HepG2 (cell line): ENCODE measurements around the gene AKIRIN1. TPM values are rescaled to one million over a fixed set of nuclear protein-coding genes. Genes with fewer than 3 reads are reported as not detected.
A peak's percentile ranks its signal among the peaks of the same experiment; 100 is the strongest.

Experiments
- ATRX ChIP-seq: sonication (generic); formaldehyde crosslinking; IDR thresholded peaks from 2 replicates; pipeline ENCODE4 v1.4.0; 2020; ENCODE audit warnings: missing genetic modification reagents, borderline replicate concordance
- FLYWCH1 ChIP-seq: sonication (generic); formaldehyde crosslinking; IDR thresholded peaks from 2 replicates; pipeline ENCODE4 v1.8.1; 2023; ENCODE audit warnings: mild to moderate bottlenecking, missing genetic modification reagents
- FOXC1 ChIP-seq: sonication (generic); formaldehyde crosslinking; IDR thresholded peaks from 2 replicates; pipeline ENCODE4 v1.8.0; 2022; ENCODE audit warnings: mild to moderate bottlenecking, missing genetic modification reagents, borderline replicate concordance
- GZF1 ChIP-seq: sonication (generic); formaldehyde crosslinking; IDR thresholded peaks from 2 replicates; pipeline ENCODE4 v1.5.1; 2020; ENCODE audit warnings: mild to moderate bottlenecking, missing genetic modification reagents
- HNF4G ChIP-seq, 2 experiments: sonication (generic) in 1 of 2; formaldehyde crosslinking in 1 of 2; IDR thresholded peaks; 2 replicates each; pipeline versions ENCODE4 v1.4.0 to v1.6.1; 2011 to 2020; ENCODE audit warnings: borderline replicate concordance in 2 of 2, low read depth in 2 of 2, mild to moderate bottlenecking in 2 of 2, low read length in 1 of 2, missing genetic modification reagents in 1 of 2, moderate library complexity in 1 of 2
- HNRNPL ChIP-seq: fragments of 200-400 bp; formaldehyde crosslinking; IDR thresholded peaks from 2 replicates; pipeline ENCODE4 v1.6.1; 2017; ENCODE audit warnings: mild to moderate bottlenecking, low read depth, low read length
- HOXA7 ChIP-seq: sonication (generic); formaldehyde crosslinking; IDR thresholded peaks from 2 replicates; pipeline ENCODE4 v1.8.1; 2022; ENCODE audit warnings: mild to moderate bottlenecking, missing genetic modification reagents, moderate library complexity
- ISL2 ChIP-seq: sonication (generic); formaldehyde crosslinking; IDR thresholded peaks from 2 replicates; pipeline ENCODE4 v1.5.0; 2020; ENCODE audit warnings: missing genetic modification reagents
- KLF12 ChIP-seq: sonication (generic); formaldehyde crosslinking; IDR thresholded peaks from 2 replicates; pipeline ENCODE4 v1.4.0; 2020; ENCODE audit warnings: missing genetic modification reagents, borderline replicate concordance
- MAFF ChIP-seq: IDR thresholded peaks from 2 replicates; pipeline ENCODE4 v1.6.1; 2011; ENCODE audit warnings: low read depth, low read length, improper control_type of control experiment
- TBL1XR1 ChIP-seq: fragments of 150-350 bp; IDR thresholded peaks from 2 replicates; pipeline ENCODE4 v1.6.1; 2014; ENCODE audit warnings: borderline replicate concordance, low read length; ENCODE audit not compliant: partially characterized antibody
- TEF ChIP-seq: sonication (generic); formaldehyde crosslinking; IDR thresholded peaks from 2 replicates; pipeline ENCODE4 v1.5.0; 2020; ENCODE audit warnings: missing genetic modification reagents
- XBP1 ChIP-seq: sonication (generic); formaldehyde crosslinking; IDR thresholded peaks from 2 replicates; pipeline ENCODE4 v1.5.0; 2020; ENCODE audit warnings: missing genetic modification reagents
- ZFP36 ChIP-seq: fragments of 150-350 bp; IDR thresholded peaks from 2 replicates; pipeline ENCODE4 v1.6.1; 2018; ENCODE audit warnings: borderline replicate concordance, low read length, low read depth; ENCODE audit not compliant: partially characterized antibody
- ZNF274 ChIP-seq: sonication (generic); formaldehyde crosslinking; IDR thresholded peaks from 2 replicates; pipeline ENCODE4 v1.5.1; 2020; ENCODE audit warnings: mild to moderate bottlenecking, missing genetic modification reagents
- ZNF446 ChIP-seq: sonication (generic); formaldehyde crosslinking; IDR thresholded peaks from 2 replicates; pipeline ENCODE4 v1.5.0; 2020; ENCODE audit warnings: mild to moderate bottlenecking, missing genetic modification reagents
- ZNF557 ChIP-seq: sonication (generic); formaldehyde crosslinking; IDR thresholded peaks from 2 replicates; pipeline ENCODE4 v1.4.0; 2020; ENCODE audit warnings: missing genetic modification reagents
- ZNF569 ChIP-seq: sonication (generic); formaldehyde crosslinking; IDR thresholded peaks from 2 replicates; pipeline ENCODE4 v1.5.0; 2020; ENCODE audit warnings: mild to moderate bottlenecking, missing genetic modification reagents, moderate library complexity, borderline replicate concordance
- ZNF7 ChIP-seq: IDR thresholded peaks from 2 replicates; pipeline ENCODE4 v1.6.1; 2016; ENCODE audit warnings: missing biosample characterization, missing genetic modification reagents
- ZNF713 ChIP-seq: sonication (generic); formaldehyde crosslinking; IDR thresholded peaks from 2 replicates; pipeline ENCODE4 v1.4.0; 2020; ENCODE audit warnings: mild to moderate bottlenecking, missing genetic modification reagents
- polyA plus RNA-seq, 8 experiments: library from polyadenylated mRNA; depleted of rRNA in 3 of 8; stranded (reverse) in 7 of 8; unstranded in 1 of 8; fragments of >200 nt; fragmentation: Illumina TruSeq in 4 of 8; extraction: Trizol in 4 of 8; gene quantifications; 2 replicates each; pipeline versions ENCODE4 v1.2.1 to v1.2.3, GENCODE V29; 2011 to 2016; ENCODE audit warnings: low read depth in 4 of 8, missing spikeins in 1 of 8, mixed read lengths in 1 of 8; ENCODE audit not compliant: insufficient read depth in 1 of 8
- total RNA-seq, 5 experiments: library from RNA; depleted of rRNA; stranded (reverse); fragments of >200 nt; fragmentation: Illumina TruSeq; extraction: Trizol; gene quantifications; 2 replicates each; pipeline ENCODE4 v1.2.3, GENCODE V29; 2016; ENCODE audit warnings: low read depth in 1 of 5
- TF ChIP-seq, protein P1 (sequence below): sonication (generic); formaldehyde crosslinking; IDR thresholded peaks from 2 replicates; pipeline ENCODE4 v1.9.0; 2021; ENCODE audit warnings: missing genetic modification reagents, mild to moderate bottlenecking, borderline replicate concordance
- TF ChIP-seq, protein P2 (sequence below): sonication (generic); formaldehyde crosslinking; IDR thresholded peaks from 2 replicates; pipeline ENCODE4 v1.4.0; 2020; ENCODE audit warnings: missing genetic modification reagents, borderline replicate concordance

The AKIRIN1 gene
- total and polyA plus RNA-seq, 2 of the 13 experiments (the other 11 are each of a cell fraction or from before 2014, with no cell fraction given), result 123 to 157 TPM

- no peak for TF ChIP-seq FOXC1
- no peak for TF ChIP-seq ZNF7 (CRISPR knock-in tag)
- TF ChIP-seq HNF4G (IDR thresholded peaks at IDR 0.05; ENCODE audit: borderline replicate concordance, low read depth, low read length), result no peak
- TF ChIP-seq HNF4G (CRISPR knock-in tag; IDR thresholded peaks at IDR 0.05; ENCODE audit: borderline replicate concordance, low read depth), result no peak
- no peak for TF ChIP-seq XBP1 (CRISPR knock-in tag)
- no peak for TF ChIP-seq MAFF
- TF ChIP-seq ISL2, result 0 out of 2 replicates have a peak, but pooled peaks have one; percentile 31
- no peak for TF ChIP-seq ATRX (CRISPR knock-in tag)
- no peak for TF ChIP-seq ZNF446
- TF ChIP-seq TEF (CRISPR knock-in tag), result no peak
- peak; percentile 48; the same call in 1 of the 2 replicates for TF ChIP-seq HNRNPL
- TF ChIP-seq, protein P1, sequence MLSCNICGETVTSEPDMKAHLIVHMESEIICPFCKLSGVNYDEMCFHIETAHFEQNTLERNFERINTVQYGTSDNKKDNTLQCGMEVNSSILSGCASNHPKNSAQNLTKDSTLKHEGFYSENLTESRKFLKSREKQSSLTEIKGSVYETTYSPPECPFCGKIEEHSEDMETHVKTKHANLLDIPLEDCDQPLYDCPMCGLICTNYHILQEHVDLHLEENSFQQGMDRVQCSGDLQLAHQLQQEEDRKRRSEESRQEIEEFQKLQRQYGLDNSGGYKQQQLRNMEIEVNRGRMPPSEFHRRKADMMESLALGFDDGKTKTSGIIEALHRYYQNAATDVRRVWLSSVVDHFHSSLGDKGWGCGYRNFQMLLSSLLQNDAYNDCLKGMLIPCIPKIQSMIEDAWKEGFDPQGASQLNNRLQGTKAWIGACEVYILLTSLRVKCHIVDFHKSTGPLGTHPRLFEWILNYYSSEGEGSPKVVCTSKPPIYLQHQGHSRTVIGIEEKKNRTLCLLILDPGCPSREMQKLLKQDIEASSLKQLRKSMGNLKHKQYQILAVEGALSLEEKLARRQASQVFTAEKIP, result no peak
- no peak for TF ChIP-seq ZNF569 (CRISPR knock-in tag)
- no peak for TF ChIP-seq HOXA7 (CRISPR knock-in tag)
- no peak for TF ChIP-seq ZFP36
- no peak for TF ChIP-seq FLYWCH1 (CRISPR knock-in tag)
- TF ChIP-seq ZNF713 (CRISPR knock-in tag), result no peak
- TF ChIP-seq, protein P2, sequence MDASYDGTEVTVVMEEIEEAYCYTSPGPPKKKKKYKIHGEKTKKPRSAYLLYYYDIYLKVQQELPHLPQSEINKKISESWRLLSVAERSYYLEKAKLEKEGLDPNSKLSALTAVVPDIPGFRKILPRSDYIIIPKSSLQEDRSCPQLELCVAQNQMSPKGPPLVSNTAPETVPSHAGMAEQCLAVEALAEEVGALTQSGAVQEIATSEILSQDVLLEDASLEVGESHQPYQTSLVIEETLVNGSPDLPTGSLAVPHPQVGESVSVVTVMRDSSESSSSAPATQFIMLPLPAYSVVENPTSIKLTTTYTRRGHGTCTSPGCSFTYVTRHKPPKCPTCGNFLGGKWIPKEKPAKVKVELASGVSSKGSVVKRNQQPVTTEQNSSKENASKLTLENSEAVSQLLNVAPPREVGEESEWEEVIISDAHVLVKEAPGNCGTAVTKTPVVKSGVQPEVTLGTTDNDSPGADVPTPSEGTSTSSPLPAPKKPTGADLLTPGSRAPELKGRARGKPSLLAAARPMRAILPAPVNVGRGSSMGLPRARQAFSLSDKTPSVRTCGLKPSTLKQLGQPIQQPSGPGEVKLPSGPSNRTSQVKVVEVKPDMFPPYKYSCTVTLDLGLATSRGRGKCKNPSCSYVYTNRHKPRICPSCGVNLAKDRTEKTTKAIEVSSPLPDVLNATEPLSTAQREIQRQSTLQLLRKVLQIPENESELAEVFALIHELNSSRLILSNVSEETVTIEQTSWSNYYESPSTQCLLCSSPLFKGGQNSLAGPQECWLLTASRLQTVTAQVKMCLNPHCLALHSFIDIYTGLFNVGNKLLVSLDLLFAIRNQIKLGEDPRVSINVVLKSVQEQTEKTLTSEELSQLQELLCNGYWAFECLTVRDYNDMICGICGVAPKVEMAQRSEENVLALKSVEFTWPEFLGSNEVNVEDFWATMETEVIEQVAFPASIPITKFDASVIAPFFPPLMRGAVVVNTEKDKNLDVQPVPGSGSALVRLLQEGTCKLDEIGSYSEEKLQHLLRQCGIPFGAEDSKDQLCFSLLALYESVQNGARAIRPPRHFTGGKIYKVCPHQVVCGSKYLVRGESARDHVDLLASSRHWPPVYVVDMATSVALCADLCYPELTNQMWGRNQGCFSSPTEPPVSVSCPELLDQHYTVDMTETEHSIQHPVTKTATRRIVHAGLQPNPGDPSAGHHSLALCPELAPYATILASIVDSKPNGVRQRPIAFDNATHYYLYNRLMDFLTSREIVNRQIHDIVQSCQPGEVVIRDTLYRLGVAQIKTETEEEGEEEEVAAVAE (CRISPR knock-in tag), result no peak
- no peak; the same call in 1 of the 2 replicates for TF ChIP-seq ZNF557 (CRISPR knock-in tag)
- no peak for TF ChIP-seq TBL1XR1
- peak; percentile 63; the same call in 1 of the 2 replicates for TF ChIP-seq KLF12 (CRISPR knock-in tag)
- no peak for TF ChIP-seq ZNF274
- no peak for TF ChIP-seq GZF1 (CRISPR knock-in tag)
These were observed 35.2 kb downstream of the AKIRIN1 start, which contains the start of gene NDUFS5 (continued) for GRCh38 chr1:39026051-39026865.
